K562 (cell line): ENCODE results near the gene UBE2I. TPM values are rescaled to one million over a fixed set of nuclear protein-coding genes. Genes with fewer than 3 reads are reported as not detected.

ENCODE experiments used
- CREBBP ChIP-seq: IDR thresholded peaks from one replicate; pipeline ENCODE4 v1.6.1; 2012; ENCODE audit warnings: low read depth, mild to moderate bottlenecking, control low read depth, inconsistent platforms, low read length
- ETV1 ChIP-seq: fragments of 450-650 bp; conservative IDR thresholded peaks from 2 replicates; pipeline ENCODE4 v1.6.1; 2016; ENCODE audit warnings: missing genetic modification characterization, control low read depth, low read depth, missing compliant biosample characterization
- MAFF ChIP-seq: IDR thresholded peaks from 2 replicates; pipeline ENCODE4 v1.6.1; 2012; ENCODE audit warnings: low read length, improper control_type of control experiment
- MCM2 ChIP-seq: fragments of 450-650 bp; IDR thresholded peaks from 2 replicates; pipeline ENCODE4 v1.6.1; 2017; ENCODE audit warnings: low read depth, mild to moderate bottlenecking
- MTA1 ChIP-seq: fragments of 450-650 bp; IDR thresholded peaks from 2 replicates; pipeline ENCODE4 v1.6.1; 2017; ENCODE audit warnings: borderline replicate concordance
- PHB2 ChIP-seq: fragments of 450-650 bp; IDR thresholded peaks from 2 replicates; pipeline ENCODE4 v1.6.1; 2017; ENCODE audit warnings: low read depth
- PHF20 ChIP-seq: fragments of 450-650 bp; IDR thresholded peaks from 2 replicates; pipeline ENCODE4 v1.6.1; 2018; ENCODE audit not compliant: partially characterized antibody
- PHTF2 ChIP-seq: fragments of 250-450 bp; sonication (Bioruptor Pico); IDR thresholded peaks from 2 replicates; pipeline ENCODE4 v1.5.0; 2021; ENCODE audit warnings: mild to moderate bottlenecking
- POLR2G ChIP-seq: fragments of 200-400 bp; formaldehyde crosslinking; IDR thresholded peaks from 2 replicates; pipeline ENCODE4 v1.6.1; 2017; ENCODE audit warnings: low read depth, mild to moderate bottlenecking, antibody characterized with exemption, low read length, moderate library complexity
- SETDB1 ChIP-seq: IDR thresholded peaks from one replicate; pipeline ENCODE4 v1.6.1; 2012; ENCODE audit warnings: low read length, control low read depth, inconsistent platforms
- TEAD2 ChIP-seq: fragments of 450-650 bp; IDR thresholded peaks from 2 replicates; pipeline ENCODE4 v1.6.1; 2016; ENCODE audit warnings: missing genetic modification characterization, control low read depth, missing compliant biosample characterization
- TRIM28 ChIP-seq: fragments of 450-650 bp; IDR thresholded peaks from 2 replicates; pipeline ENCODE4 v1.6.1; 2017
- ZKSCAN3 ChIP-seq: fragments of 250-450 bp; sonication (Bioruptor Pico); IDR thresholded peaks from 2 replicates; pipeline ENCODE4 v1.4.0; 2020
- ZNF224 ChIP-seq: sonication (generic); formaldehyde crosslinking; IDR thresholded peaks from 2 replicates; pipeline ENCODE4 v1.8.0; 2022; ENCODE audit warnings: mild to moderate bottlenecking, missing genetic modification reagents
- ZNF75A ChIP-seq: fragments of 450-650 bp; formaldehyde crosslinking; IDR thresholded peaks from 2 replicates; pipeline ENCODE4 v1.4.0; 2020; ENCODE audit warnings: mild to moderate bottlenecking
- polyA plus RNA-seq, 8 experiments: library from polyadenylated mRNA; depleted of rRNA in 4 of 8; stranded (reverse) in 5 of 8; unstranded in 3 of 8; fragments of >200 nt; fragmentation: Nextera tagmentation in 2 of 8; fragmentation: Illumina TruSeq in 1 of 8; extraction: Ambion mirVana in 2 of 8; extraction: Trizol in 1 of 8; gene quantifications; 2 replicates each; pipeline versions ENCODE4 v1.2.1 to v1.2.3, GENCODE V29; 2011 to 2014; ENCODE audit warnings: inconsistent platforms in 1 of 8, missing spikeins in 1 of 8
- total RNA-seq, 7 experiments: library from RNA; depleted of rRNA in 6 of 7; stranded (reverse); fragments of >200 nt in 6 of 7; fragmentation: Illumina TruSeq in 2 of 7; extraction: Trizol in 2 of 7; gene quantifications; 2 replicates each; pipeline versions ENCODE4 v1.2.1 to v1.2.3, GENCODE V29; 2011 to 2021; ENCODE audit warnings: low replicate concordance in 1 of 7
- TF ChIP-seq, protein P1 (sequence below), 2 experiments: fragments of 450-650 bp; formaldehyde crosslinking in 1 of 2; IDR thresholded peaks; 2 replicates each; pipeline versions ENCODE4 v1.4.0 to v1.6.1; 2014 to 2020; ENCODE audit warnings: mild to moderate bottlenecking in 2 of 2, borderline replicate concordance in 1 of 2, low read depth in 1 of 2
- TF ChIP-seq, protein P2 (sequence below), 2 experiments: fragments of 450-650 bp; IDR thresholded peaks; 2 replicates each; pipeline ENCODE4 v1.6.1; 2016
- TF ChIP-seq, protein P3 (sequence below): fragments of 450-650 bp; formaldehyde crosslinking; IDR thresholded peaks from 2 replicates; pipeline ENCODE4 v1.4.0; 2020; ENCODE audit warnings: mild to moderate bottlenecking, moderate library complexity

Gene UBE2I
- total and polyA plus RNA-seq, 9 of the 15 experiments (the other 6 are each of a cell fraction or from before 2014, with no cell fraction given) = 36.6 to 254 (median 104) TPM

DNA sequence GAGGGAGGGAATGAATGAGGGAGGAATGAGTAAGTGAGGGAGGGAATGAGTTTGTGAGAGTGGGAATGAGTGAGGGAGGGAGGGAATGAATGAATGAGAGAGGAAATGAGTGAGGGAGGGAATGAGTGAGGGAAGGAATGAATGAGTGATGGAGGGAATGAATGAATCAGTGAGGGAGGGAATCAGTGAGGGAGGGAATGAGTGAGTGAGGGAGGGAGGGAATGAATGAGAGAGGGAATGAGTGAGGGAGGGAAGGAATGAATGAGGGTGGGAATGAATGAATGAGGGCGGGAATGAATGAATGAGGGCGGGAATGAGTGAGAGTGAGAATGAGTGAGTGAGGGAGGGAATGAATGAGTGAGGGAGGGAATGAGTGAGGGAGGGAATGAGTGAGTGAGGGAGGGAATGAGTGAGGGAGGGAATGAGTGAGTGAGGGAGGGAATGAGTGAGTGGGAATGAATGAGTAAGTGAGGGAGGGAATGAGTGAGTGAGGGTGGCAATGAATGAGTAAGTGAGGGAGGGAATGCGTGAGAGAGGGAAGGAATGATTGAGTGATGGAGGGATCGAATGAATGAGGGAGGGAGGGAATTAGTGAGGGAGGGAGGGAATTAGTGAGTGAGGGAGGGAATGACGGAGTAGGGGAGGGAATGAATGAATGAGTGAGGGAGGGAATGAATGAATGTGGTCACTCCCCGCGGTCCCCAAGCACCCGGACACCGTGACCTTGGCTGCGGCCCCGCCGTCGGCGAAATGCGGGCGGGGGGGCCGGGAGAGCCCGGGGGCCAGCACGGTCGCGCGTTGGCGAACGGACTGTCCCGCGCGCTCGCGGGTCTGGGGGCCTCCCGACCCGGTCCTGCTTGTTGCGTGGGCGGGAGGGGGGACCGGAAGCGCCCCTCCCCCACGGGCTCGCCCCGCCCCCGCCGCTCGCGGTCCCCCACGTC lies 1.1 kb upstream of the UBE2I start (continued):
- TF ChIP-seq, protein P1, sequence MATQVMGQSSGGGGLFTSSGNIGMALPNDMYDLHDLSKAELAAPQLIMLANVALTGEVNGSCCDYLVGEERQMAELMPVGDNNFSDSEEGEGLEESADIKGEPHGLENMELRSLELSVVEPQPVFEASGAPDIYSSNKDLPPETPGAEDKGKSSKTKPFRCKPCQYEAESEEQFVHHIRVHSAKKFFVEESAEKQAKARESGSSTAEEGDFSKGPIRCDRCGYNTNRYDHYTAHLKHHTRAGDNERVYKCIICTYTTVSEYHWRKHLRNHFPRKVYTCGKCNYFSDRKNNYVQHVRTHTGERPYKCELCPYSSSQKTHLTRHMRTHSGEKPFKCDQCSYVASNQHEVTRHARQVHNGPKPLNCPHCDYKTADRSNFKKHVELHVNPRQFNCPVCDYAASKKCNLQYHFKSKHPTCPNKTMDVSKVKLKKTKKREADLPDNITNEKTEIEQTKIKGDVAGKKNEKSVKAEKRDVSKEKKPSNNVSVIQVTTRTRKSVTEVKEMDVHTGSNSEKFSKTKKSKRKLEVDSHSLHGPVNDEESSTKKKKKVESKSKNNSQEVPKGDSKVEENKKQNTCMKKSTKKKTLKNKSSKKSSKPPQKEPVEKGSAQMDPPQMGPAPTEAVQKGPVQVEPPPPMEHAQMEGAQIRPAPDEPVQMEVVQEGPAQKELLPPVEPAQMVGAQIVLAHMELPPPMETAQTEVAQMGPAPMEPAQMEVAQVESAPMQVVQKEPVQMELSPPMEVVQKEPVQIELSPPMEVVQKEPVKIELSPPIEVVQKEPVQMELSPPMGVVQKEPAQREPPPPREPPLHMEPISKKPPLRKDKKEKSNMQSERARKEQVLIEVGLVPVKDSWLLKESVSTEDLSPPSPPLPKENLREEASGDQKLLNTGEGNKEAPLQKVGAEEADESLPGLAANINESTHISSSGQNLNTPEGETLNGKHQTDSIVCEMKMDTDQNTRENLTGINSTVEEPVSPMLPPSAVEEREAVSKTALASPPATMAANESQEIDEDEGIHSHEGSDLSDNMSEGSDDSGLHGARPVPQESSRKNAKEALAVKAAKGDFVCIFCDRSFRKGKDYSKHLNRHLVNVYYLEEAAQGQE (IDR thresholded peaks at IDR 0.05; ENCODE audit: borderline replicate concordance) = no peak
- TF ChIP-seq, protein P1 (CRISPR knock-in tag; IDR thresholded peaks at IDR 0.05; ENCODE audit: low read depth) = no peak
- TF ChIP-seq ZKSCAN3 (CRISPR knock-in tag) (no peak), TEAD2 (no peak), MAFF (no peak), ETV1 (tag) (0 out of 2 replicates have a peak, but pooled peaks have one; percentile 21), CREBBP (no peak), PHB2 (peak; percentile 16; the same call in 1 of the 2 replicates), PHTF2 (CRISPR knock-in tag) (no peak), MTA1 (0 out of 2 replicates have a peak, but pooled peaks have one; percentile 39), TRIM28 (no peak), POLR2G (peak; percentile 88), PHF20 (peak; percentile 54), SETDB1 (no peak), ZNF75A (CRISPR knock-in tag) (no peak), MCM2 (no peak), ZNF224 (CRISPR knock-in tag) (no peak)
- TF ChIP-seq, protein P2, sequence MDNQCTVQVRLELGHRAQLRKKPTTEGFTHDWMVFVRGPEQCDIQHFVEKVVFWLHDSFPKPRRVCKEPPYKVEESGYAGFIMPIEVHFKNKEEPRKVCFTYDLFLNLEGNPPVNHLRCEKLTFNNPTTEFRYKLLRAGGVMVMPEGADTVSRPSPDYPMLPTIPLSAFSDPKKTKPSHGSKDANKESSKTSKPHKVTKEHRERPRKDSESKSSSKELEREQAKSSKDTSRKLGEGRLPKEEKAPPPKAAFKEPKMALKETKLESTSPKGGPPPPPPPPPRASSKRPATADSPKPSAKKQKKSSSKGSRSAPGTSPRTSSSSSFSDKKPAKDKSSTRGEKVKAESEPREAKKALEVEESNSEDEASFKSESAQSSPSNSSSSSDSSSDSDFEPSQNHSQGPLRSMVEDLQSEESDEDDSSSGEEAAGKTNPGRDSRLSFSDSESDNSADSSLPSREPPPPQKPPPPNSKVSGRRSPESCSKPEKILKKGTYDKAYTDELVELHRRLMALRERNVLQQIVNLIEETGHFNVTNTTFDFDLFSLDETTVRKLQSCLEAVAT (IDR thresholded peaks at IDR 0.05) = peak; percentile 6 to 44; a peak in 3 of 4 replicates
- TF ChIP-seq, protein P3, sequence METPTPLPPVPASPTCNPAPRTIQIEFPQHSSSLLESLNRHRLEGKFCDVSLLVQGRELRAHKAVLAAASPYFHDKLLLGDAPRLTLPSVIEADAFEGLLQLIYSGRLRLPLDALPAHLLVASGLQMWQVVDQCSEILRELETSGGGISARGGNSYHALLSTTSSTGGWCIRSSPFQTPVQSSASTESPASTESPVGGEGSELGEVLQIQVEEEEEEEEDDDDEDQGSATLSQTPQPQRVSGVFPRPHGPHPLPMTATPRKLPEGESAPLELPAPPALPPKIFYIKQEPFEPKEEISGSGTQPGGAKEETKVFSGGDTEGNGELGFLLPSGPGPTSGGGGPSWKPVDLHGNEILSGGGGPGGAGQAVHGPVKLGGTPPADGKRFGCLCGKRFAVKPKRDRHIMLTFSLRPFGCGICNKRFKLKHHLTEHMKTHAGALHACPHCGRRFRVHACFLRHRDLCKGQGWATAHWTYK = no peak
